ENCODE measurements around the gene NUMBL.
"Not testable (repeated sequence)": the region's sequence is repeated elsewhere in the genome, so short reads cannot be mapped to it uniquely, and the experiment has no call there.

NUMBL gene

DNA sequence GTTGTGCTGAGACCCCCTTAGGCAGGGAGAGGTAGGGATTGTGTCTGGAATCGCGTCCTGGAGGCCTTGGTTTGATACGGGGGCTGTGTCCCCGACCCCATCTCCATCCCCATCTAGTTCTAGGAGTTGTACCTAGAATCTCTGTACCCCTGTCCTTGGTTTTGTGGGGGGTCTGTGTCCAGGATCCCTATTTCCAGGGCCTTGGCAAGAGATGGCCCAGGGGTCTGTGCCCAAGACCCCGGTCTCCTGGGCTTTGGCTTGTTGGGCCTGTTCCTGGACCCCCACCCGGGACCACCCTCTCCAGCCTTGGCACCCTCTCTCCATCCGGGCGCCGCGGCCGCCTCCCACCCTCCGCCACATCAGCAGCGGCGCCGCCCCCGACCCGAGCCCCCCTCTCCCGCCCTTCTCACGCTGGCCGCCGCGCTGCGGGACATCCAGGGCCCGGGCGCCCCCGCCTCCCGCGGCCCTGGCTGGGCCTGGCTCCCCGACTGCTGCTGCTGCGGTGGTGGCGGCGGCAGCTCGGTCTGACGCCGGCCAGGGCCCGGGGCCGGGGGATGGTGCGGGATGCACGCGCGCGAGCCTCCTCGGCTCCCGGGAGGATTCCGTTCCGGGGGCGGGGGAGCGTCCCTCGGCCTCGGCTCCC is at the start of gene NUMBL:
Gene NUMBL (minus strand): TSS at position 602 of the 643 bp plus-strand sequence. CDS start 168 bp downstream, at position 434.
- DNase-seq = no peak

DNA sequence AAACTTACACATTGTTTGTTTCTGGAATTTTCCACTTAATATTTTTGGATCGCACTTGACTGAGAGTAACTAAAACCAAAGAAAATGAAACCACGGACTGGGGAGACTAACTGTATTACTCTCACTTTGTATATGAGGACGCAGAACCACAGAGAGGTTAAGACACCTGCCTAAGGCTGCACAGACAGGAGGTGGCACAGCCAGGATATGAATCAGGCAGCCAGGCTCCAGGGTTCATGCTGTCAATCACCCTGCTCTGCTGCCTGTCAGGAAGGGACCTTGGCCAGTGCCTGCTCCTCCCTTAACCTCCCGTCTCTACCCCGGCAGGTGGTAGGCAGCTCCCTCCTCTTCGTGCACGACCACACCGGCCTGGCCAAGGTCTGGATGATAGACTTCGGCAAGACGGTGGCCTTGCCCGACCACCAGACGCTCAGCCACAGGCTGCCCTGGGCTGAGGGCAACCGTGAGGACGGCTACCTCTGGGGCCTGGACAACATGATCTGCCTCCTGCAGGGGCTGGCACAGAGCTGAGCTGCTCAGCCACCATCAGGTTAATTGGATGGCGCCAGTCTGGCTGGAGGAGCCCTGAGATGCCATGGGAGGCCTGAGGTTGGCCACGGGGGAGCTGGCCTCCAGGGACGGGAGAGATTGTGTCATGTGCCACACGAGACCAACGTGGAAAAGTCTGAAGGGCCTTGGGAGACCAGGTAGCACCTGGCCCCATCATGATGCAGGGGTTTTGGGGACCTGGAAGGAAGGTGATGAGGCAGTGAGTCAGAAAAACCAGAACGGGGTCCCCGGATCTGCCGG is 48.8 kb upstream of the NUMBL start:
- no peak for DNase-seq

DNA sequence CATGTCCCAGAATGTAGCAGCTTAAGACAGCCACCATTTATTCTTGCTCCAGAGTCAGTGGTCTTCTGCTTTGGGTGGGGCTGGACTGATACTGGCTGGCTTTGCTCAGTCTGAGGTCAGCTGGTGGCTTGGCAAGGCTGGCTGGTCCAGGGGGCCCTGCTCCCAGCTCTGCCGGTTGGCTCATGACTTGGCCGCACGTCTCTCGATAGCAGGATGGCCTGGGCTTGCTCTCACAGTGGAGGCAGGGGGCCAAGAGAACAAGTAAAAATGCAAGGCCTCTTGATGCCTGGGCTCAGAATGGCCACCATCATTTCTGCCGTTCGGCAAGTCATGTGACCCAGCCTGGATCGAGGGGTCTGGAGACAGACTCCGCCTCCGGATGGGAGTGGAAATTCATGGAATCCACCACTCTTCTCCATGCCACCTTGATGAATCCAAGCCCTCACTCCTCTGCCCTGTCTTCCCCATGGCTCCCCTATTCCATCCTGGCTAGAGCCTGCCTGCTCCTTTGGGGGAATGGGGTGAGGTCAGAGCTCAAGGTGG is 46.7 kb upstream of the NUMBL start:
- DNase-seq = no peak

DNA sequence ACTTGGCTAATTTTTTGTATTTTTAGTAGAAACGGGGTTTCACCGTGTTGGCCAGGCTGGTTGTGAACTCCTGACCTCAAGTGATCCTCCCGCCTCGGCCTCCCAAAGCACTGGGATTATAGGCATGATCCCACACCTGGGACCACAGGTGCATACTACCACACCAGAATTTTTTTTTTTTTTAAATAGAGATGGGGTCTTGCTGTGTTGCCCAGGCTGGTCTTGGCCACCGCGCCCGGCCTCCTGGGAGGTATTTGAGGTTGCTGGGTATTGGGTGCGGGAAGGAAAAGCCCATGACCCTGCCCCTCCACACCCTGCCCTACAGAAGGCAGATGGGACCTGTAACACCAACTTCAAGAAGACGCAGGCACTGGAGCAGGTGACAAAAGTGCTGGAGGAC is 46.2 kb upstream of the NUMBL start:
- no peak for DNase-seq

DNA sequence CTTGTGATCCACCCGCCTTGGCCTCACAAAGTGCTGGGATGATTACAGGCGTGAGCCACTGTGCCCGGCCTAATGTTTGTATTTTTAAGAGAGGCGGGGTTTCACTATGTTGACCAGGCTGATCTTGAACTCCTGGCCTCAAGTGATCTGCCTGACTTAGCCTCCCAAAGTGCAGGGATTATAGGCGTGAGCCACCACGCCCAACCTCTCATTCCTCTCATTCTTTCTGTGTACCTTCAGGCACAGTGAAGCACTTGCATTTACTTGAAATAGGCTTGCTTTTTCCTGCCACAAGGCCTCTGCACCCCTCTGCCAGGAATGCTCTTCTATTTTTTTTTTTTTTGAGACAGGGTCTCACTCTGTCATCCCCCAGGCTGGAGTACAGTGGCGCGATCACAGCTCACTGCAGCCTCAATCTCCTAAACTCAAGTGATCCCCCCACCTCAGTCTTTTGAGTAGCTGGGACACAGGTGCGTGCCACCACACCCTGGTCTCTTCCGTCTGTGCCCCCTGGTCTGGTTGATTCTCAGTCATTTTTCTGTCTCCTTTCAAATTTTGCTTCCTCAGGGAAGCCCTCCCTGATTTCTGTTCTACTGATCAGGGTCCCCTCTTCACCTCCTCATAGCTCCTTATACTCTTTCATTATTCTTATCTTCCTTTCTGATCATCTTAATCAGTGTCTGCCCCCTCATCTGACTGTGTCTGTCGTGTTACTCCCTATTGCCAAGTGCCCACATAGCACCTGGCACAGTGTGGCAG is 44.7 kb upstream of the NUMBL start:
- DNase-seq = no peak

DNA sequence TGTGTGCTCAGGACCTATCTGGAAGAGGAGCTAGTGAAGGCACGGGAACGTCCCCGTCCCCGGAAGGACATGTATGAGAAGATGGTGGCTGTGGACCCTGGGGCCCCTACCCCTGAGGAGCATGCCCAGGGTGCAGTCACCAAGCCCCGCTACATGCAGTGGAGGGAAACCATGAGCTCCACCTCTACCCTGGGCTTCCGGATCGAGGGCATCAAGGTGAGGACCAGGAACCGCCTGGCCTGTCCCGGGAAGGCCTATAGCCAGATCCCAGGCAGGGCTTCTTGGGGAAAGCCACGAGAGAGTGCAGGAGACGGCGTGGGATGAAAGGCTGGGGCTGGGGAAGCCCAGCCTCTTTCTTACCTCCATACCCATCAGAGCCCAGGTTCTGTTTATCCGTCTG is 42.7 kb upstream of the NUMBL start:
- DNase-seq = no peak

DNA sequence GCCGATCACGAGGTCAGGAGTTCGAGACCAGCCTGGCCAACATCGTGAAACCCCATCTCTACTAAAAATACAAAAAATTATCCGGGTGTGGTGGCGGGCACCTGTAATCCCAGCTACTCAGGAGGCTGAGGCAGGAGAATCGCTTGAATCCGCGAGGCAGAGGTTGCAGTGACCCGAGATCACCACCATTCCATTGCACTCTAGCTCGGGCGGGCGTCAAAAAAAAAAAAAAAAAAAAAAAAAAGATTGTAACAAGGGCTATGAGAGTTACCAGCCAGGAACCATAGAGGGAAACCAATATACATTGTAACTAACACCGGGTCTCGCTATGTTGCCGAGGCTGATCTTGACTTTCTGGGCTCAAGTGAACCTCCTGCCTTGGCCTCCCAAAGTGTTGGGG is 41.9 kb upstream of the NUMBL start:
- not testable (repeated sequence) for DNase-seq

DNA sequence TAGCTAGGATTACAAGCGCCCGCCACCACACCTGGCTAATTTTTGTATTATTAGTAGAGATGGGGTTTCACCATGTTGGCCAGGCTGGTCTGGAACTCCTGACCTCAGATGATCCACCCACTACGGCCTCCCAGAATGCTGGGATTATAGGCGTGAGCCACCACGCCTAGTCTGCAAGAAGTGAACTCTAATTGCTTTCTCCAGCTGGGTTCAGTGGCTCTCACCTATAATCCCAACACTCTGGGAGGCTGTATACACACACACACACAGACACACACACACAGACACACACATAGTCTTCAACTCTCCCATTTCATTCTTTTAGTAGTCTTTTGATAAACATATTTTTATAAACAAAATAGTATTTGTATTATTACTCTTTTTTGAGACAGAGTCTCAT is 39.6 kb upstream of the NUMBL start:
- not testable (repeated sequence) for DNase-seq

DNA sequence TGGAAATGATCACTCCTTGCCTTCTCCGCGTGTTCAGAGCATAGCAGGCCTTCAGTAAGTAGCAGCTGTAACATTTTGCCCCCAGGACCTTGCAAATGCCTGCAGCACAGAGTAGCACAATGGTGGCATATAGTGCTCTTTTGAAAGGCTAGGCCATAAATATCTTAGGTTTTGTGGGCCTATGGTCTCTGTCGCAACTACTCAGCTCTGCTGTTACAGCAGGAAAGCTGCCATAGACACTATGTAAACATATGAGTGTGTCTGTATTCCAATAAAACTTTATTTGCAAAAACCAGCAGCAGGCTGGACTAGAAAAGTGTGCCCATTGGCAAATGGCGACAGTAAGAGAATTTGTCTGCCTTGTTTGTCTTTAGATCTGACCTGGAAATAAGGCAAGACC is 35.8 kb upstream of the NUMBL start:
- no peak for DNase-seq

DNA sequence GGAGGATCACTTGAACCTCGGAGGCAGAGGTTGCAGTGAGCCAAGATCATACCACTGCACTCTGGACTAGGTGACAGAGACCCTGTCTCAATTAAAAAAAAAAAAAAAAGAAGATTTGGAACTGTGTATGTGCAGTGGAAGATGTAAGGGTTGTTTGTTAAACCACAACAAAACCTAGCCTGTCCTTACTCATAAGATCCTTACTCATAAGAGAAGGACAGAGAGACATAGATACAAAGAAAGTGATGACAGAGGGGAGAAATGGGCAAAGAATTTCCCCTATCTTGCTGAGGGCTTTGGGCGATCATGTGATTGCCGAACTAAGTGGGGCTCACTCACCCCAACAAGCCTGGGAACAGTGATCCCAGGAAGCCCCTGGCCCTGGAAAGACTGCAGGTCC is 34.4 kb upstream of the NUMBL start:
- DNase-seq = no peak

DNA sequence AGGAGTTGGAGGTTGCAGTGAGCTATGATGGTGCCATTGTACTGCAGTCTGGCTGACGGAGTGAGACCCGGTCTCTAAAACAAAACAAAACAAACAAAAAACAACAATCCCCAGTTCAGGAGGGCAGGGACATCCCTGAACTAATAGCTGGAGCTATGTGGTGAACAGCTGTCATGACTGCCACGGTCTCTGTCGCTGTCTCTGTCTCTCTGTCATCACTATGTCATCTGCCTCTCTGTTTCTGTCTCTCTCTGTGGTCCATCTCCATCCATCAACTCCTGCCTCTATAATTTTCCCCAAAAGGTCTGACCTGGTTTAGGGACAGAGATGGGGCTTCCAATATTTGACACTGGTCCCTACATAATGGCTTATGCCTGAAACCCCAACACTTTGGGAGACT is 33.9 kb upstream of the NUMBL start:
- DNase-seq = no peak

DNA sequence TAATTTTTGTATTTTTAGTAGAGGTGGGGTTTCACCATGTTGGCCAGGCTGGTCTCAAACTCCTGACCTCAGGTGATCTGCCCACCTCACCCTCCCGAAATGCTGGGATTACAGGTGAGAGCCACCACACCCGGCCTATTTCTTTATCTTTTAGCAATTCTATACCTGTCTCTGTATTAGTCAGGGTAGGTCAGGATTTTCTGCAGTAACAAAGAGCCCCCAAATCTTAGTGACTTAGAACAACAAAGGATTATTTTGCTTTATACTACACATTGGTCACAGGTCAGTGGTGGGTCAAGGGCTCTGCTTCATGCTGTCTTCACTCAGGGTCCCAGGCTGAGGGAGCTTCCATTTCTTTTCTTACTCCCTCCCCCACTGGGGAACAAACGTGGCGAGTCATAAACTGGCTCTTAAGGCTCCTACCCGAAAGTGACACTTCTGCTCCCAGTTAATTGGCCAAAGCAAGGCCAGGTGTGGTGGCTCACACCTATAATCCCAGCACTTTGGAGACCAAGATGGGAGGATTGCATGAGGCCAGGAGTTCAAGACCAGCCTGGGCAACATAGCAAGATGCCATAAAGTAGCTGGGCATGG is 33.3 kb upstream of the NUMBL start:
- no peak for DNase-seq

DNA sequence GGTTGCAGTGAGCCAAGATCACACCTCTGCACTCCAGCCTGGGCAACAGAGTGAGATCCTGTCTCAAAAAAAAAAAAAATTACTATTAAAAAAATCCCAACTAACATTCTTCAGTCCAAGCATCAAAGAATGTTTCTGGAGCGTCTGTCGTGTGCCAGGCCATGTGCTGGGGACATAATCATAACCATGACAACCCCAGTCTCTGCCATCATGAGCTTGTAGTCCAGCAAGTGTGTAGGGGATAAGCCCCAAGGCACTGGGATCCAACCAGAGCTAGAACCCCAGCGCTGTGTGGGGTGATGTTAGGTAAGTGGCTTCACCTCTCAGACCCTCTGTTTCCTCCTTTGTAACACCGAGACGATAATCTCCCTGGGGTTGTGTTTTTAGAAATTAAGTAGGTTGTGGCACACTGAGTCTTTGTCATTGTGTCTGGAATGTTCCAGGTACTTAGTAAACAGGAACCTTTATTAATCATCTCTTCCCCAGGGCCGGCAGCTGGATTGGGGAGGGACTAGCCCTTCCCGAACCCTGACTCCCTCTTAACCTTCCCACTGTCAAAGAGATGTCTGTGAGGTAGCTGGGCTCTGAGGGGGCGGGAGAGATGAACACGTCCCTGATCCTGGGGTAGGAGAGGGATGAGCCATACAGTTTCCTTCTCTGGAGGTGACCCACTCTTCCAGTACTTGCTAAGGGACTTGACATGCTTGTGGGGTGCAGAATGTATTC is 31.6 kb upstream of the NUMBL start:
- DNase-seq = no peak

DNA sequence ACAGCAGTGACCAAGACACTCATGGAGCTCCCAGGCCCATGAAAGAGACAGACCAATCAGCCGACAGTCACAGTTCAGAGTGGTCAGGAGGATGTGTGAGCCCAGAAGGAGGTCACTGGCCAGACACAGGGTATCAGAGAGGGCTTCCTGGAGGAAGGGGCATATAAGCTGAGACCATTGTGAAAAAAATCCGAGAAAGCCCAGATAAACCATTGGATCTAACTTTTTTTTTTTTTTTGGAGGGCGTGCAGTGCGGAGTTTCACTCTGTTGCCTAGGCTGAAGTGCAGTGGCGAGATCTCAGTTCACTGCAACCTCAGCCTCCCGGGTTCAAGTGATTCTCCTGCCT is 30.7 kb upstream of the NUMBL start:
- DNase-seq = no peak

DNA sequence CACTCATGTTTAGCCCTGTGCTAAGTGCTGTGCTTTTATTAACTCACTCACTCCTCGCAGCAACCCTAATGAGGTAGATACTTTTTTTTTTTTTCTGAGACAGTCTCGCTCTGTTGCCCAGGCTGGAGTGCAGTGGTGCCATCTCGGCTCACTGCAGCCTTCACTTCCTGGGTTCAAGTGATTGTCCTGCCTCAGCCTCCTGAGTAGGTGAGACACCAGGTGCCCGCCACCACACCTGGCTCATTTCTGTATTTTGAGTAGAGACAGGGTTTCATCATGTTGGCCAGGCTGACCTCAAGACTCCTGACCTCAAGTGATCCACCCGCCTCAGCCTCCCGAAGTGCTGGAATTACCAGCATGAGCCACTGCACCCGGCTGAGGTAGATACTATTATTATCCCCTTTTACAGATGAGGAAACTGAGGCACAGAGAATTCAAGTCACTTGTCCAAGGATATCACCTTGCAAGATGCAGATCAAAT is 29.0 kb upstream of the NUMBL start:
- no peak for DNase-seq

DNA sequence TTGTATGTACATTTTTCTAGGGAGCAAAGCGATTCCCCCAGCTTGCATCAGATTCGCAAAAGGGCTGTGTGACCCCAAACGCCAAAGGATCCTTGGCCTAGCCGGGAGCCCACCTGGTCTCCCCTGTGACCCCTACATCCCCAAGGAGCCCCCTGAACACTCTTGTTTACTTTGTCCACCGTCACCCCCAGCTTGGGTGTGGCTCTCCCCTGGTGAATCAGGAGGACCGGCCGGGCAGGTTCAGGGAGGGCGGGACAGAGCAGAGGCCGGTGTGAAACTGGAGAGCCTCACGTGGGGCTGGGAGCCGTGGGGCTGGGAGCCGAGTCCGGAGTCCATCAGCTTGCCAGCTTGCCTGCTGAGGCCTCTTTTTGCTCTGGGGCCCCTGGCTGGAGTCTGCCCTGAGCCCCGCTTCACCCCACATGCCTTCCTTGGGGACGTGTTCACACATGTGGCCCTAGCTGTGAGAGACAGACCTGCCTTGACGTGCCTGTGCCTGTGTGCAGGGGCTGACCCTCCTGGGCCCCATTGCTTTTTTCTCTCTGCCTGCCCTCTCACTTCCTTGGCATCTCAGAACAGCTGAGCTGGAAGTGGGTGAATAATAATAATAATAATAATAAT is 28.4 kb upstream of the NUMBL start:
- peak; percentile 56 for DNase-seq

DNA sequence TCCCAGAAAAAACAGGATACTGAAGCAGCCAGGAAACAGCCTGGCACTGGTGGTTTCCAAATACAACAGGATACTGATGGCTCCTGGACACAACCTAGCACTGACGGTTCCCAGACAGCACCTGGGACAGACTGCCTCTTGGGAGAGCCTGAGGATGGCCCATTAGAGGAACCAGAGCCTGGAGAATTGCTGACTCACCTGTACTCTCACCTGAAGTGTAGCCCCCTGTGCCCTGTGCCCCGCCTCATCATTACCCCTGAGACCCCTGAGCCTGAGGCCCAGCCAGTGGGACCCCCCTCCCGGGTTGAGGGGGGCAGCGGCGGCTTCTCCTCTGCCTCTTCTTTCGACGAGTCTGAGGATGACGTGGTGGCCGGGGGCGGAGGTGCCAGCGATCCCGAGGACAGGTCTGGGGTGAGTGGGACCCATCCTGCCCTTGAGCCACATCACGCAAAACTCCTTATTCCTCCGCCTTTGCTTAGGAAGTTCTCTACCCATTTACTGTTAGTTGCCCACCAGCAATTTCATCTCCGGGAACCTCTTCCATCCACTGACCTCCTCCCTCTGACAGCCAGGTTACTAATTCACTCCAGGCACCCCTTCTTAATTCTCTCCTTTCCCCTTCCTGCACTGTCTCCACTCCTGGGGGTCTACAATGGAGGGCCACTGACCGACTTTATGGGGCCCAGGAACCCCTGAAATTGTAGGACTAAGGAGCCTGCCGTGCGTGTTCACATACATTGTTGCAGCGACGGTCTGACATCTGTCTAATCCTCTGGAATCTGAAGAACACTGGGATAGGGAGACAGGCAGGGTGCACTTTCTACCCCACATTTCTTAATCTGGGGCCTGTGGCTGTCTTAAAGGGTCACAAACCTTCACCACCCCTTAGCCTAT is 27.7 kb upstream of the NUMBL start:
- peak; percentile 10 for DNase-seq

DNA sequence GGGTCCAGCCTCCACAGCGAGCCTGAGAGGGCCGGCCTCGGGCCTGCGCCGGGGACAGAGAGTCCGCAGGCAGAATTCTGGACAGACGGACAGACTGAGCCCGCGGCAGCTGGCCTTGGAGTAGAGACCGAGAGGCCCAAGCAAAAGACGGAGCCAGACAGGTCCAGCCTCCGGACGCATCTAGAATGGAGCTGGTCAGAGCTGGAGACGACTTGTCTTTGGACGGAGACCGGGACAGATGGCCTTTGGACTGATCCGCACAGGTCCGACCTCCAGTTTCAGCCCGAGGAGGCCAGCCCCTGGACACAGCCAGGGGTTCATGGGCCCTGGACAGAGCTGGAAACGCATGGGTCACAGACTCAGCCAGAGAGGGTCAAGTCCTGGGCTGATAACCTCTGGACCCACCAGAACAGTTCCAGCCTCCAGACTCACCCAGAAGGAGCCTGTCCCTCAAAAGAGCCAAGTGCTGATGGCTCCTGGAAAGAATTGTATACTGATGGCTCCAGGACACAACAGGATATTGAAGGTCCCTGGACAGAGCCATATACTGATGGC is 27.0 kb upstream of the NUMBL start:
- no peak for DNase-seq

DNA sequence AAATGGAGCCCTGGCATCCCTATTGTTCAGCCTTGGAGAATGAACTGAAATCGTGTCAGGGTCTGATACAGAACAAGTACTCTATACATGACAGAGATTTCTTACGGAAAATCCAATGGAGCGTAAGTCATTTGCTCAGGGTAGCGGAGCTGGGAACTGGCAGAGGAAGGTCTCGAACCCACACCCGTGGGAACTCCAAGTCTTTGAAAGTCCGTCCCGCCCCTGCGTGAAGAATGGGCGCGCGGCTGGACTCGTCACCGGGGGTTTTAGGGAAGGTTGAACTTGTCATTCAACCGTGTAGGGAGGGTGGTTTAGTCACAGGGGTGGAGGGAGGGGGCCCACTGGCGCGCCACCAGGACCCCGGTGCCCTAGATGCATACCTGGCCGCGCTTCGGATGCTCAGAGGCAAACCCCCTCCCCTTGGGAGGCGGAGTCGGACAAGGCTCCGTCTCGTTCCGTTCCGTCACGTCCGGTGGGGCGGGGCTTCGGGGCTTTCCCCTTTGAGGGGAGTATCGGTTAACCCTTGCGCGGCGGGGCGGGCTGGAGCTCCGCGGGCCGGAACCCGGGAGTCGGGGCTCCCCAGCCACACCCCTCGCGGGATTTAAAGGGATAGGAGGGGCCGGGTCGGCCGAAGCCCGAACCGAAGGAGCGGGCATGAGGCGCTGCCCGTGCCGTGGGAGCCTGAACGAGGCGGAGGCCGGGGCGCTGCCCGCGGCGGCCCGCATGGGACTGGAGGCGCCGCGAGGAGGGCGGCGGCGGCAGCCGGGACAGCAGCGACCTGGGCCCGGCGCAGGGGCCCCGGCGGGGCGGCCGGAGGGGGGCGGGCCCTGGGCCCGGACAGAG is 26.3 kb upstream of the NUMBL start, which contains the start of the genes COQ8B and ITPKC:
Gene COQ8B (minus strand): TSS at position 405 of the 843 bp plus-strand sequence. CDS start 2,254 bp downstream, outside the sequence.
Gene ITPKC (plus strand): TSS at position 631 of the 843 bp plus-strand sequence. CDS start 24 bp downstream, at position 655.
- peak; percentile 90 for DNase-seq

Measured in NCI-H510A treated with DMSO at 0.1 percent for 48 hours (cell line).